Activated naive CD8-positive, alpha-beta T cell treated with anti-CD3 and anti-CD28 coated beads, Interleukin-2, amount 10 ng/mL, durations not matched to agents 7 days and 5 days (primary cell): ENCODE measurements around the gene GNA12. TPM values are rescaled to one million over a fixed set of nuclear protein-coding genes. Genes with fewer than 3 reads are reported as not detected.

Source experiments
- ATAC-seq: fragments of 150-1000 bp; cut with Tn5 transposase; one replicate; pipeline ENCODE4 v1.10.0; 2021; ENCODE audit warnings: low read depth, moderate library complexity
- POLR2A ChIA-PET: fragments of 350-600 bp; sonication (Branson Sonifier 250); formaldehyde crosslinking; loops from one replicate; lab custom pipeline; 2021; ENCODE audit warnings: antibody characterized with exemption; lab: Charles Lee
- DNase-seq: peaks from one replicate; pipeline ENCODE4 v3.0.0; 2021
- H3K27ac Mint-ChIP-seq: one replicate; pipeline ENCODE4 v1.8.0; 2022; ENCODE audit warnings: mild to moderate bottlenecking, mixed read lengths
- H3K27me3 Mint-ChIP-seq: one replicate; pipeline ENCODE4 v1.8.0; 2022; ENCODE audit warnings: mild to moderate bottlenecking, moderate library complexity, mixed read lengths
- H3K36me3 Mint-ChIP-seq: one replicate; pipeline ENCODE4 v1.8.0; 2021; ENCODE audit warnings: mild to moderate bottlenecking, mixed read lengths
- H3K4me1 Mint-ChIP-seq: one replicate; pipeline ENCODE4 v1.8.0; 2021; ENCODE audit warnings: mixed read lengths
- H3K4me3 Mint-ChIP-seq: one replicate; pipeline ENCODE4 v1.8.0; 2022; ENCODE audit warnings: mild to moderate bottlenecking, moderate library complexity, mixed read lengths
- H3K9me3 Mint-ChIP-seq: one replicate; pipeline ENCODE4 v1.8.0; 2021; ENCODE audit warnings: mixed read lengths
- total RNA-seq, 2 experiments: library from RNA; stranded (reverse); gene quantifications; one replicate each; pipeline ENCODE4 v1.2.3, GENCODE V29; 2021

Gene GNA12
- total RNA-seq, 2 experiments from 2014 or later: 14.5 to 17.4 TPM

- POLR2A ChIA-PET: no interaction called here
- no peaks in the 10 kb centered on the region for H3K9me3 Mint-ChIP-seq
- H3K4me1 Mint-ChIP-seq: peaks cover 32% of the 10 kb centered on the region
- ATAC-seq (no peak), DNase-seq (no peak)
- peaks cover 8% of the 10 kb centered on the region for H3K36me3 Mint-ChIP-seq
- H3K4me3 Mint-ChIP-seq: no peak overlapping the region
- H3K27ac Mint-ChIP-seq: no peak overlapping the region
- no peaks in the 10 kb centered on the region for H3K27me3 Mint-ChIP-seq
These were observed 3.6 kb downstream of the GNA12 start for GRCh38 chr7:2840458-2840857.

DNA sequence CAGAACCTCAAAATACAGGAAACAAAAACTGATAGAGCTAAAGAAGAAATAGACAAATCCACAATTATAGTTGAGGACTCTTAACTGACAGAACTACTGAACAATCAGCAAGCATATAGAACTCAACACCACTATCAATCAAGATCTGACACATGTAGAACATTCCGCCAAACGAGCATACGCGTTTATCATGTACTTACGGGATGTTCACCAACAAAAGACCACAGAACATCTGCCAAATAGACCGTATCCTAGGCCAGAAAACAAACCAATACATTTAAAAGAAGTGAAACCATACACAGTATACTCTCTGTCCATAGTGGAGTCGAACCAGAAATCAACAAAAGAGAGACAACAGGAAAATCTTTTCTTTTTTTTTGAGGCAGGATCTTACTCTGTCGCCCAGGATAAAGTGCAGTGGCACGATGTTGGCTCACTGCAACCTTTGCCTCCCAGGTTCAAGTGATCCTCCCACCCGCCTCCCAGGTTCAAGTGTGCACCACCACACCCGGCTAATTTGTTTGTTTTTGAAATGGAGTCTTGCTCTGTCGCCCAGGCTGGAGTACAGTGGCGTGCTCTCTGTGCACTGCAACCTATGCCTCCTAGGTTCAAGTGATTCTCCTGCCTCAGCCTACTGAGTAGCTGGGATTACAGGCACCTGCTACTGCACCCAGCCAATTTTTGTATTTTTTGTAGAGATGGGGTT, 5.1 kb downstream of the GNA12 start:
- Mint-ChIP-seq H3K36me3 (peaks cover 11% of the 10 kb centered on the region), H3K27ac (no peak overlapping the region), H3K27me3 (no peaks in the 10 kb centered on the region), H3K4me1 (peaks cover 27% of the 10 kb centered on the region), H3K9me3 (no peaks in the 10 kb centered on the region), H3K4me3 (no peak overlapping the region)
- ATAC-seq (no peak), DNase-seq (no peak)
- POLR2A ChIA-PET: no interaction called here

GRCh38 chr7:2838451-2838850, 5.7 kb downstream of the GNA12 start:
- Mint-ChIP-seq H3K9me3 (no peaks in the 10 kb centered on the region), H3K36me3 (peaks cover 11% of the 10 kb centered on the region), H3K4me1 (peaks cover 27% of the 10 kb centered on the region), H3K27ac (no peak overlapping the region), H3K4me3 (no peak overlapping the region), H3K27me3 (no peaks in the 10 kb centered on the region)
- POLR2A ChIA-PET: no interaction called here
- no peak for ATAC-seq
- DNase-seq: no peak

- Mint-ChIP-seq H3K27ac (peak overlapping the region; percentile 5), H3K4me1 (peaks cover 18% of the 10 kb centered on the region), H3K27me3 (no peaks in the 10 kb centered on the region), H3K9me3 (no peaks in the 10 kb centered on the region), H3K36me3 (peaks cover 11% of the 10 kb centered on the region), H3K4me3 (peak overlapping the region; percentile 27)
- ATAC-seq (no peak), DNase-seq (no peak)
- POLR2A ChIA-PET: no interaction called here
These were observed 6.6 kb downstream of the GNA12 start for GRCh38 chr7:2837496-2837895.

DNA sequence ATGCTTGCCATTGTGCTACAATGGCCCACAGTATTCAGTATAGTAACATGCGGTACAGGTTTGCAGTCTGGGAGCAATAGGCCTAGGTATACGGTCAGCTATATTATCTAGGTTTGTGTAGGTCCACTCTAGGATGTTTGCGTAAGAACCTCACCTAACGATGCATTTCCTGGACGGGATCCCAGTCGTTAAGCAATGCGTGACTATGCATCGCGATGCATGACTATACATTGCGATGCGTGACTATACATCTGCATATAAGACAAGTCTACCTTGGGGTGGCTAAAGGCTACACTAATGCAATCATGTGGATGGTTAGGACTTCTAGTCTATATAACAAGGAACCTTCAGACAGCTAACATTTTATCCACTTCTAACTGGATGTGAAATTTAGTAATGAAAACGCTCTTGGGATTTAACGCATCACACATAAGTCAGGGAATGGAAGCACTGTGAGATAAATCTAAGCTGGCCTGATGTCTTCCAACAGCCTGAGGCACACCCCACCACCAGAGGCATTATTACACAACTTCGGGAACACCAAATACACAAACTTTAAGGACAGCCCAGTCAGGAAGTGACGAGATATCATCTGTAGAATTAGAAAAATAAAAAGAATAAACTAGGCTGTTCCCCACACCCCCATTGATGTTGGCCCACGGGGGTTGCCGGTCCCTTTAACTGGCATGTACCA, 9.2 kb downstream of the GNA12 start:
- Mint-ChIP-seq H3K27ac (no peak overlapping the region), H3K36me3 (peaks cover 11% of the 10 kb centered on the region), H3K4me3 (no peak overlapping the region), H3K27me3 (no peaks in the 10 kb centered on the region), H3K4me1 (peaks cover 18% of the 10 kb centered on the region), H3K9me3 (no peaks in the 10 kb centered on the region)
- DNase-seq (no peak), ATAC-seq (no peak)
- POLR2A ChIA-PET: no interaction called here

DNA sequence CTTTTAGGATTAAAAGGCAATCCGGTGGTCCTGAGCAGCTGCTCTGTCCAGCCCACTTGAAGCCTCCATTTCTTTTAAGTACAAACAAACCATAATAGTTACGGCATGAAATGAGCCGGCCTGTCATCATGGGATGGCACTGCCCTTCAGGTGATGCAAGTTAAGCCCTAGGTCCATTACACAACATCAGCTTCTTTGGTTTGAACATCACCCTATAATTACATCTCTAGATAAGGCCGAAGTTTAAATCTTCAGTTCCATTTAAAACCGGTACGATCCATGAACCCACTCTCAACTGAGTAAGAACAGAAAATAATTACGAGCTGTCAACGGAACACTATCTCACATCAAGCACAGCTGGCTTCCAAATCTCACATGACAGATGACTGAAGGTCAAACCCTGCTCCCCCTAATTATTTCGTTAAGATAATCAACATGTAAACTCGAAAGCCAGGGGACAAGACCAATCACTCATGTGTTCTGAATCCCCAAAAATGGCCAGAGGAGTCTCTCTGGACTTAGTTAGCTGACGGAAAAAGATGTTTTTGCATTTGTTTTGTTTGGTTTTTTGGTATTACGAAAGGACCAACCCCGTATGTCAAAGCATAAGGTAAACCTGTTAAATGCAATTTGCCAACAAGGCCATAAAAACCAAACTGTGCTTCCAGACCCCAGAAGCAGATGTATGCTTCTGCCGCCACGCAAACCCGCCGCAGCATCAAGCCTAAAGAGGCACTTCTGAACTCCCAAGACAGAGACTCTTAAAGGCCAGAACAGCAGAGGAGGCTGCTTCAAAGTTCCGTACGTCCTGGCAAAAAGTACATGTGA, 10.8 kb downstream of the GNA12 start:
- H3K4me3 Mint-ChIP-seq: no peak overlapping the region
- peaks cover 7% of the 10 kb centered on the region for H3K36me3 Mint-ChIP-seq
- no peaks in the 10 kb centered on the region for H3K27me3 Mint-ChIP-seq
- ATAC-seq (no peak), DNase-seq (no peak)
- peaks cover 15% of the 10 kb centered on the region for H3K4me1 Mint-ChIP-seq
- POLR2A ChIA-PET: no interaction called here
- no peak overlapping the region for H3K27ac Mint-ChIP-seq
- H3K9me3 Mint-ChIP-seq: no peaks in the 10 kb centered on the region

DNA sequence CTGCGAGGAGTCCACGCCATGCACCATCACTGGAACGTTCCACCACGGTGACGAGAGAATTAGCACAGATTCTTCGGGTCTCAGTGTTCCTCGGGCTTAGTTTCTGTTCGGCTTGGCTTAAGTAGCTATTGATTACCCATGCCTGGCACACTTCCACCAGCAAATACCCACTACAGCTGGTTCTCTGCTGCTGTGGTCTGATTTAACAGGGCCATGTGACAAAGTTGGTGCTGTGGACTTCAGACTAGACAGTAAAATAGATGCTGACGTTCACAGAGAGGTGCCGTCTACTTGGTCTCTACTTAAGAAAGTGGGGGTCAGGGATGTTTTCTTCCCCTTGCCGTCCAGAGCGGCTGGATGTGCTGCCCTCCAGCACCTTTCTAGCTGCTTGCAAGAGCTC, 11.6 kb downstream of the GNA12 start:
- no peaks in the 10 kb centered on the region for H3K9me3 Mint-ChIP-seq
- H3K4me3 Mint-ChIP-seq: no peak overlapping the region
- H3K36me3 Mint-ChIP-seq: peaks cover 7% of the 10 kb centered on the region
- POLR2A ChIA-PET: no interaction called here
- H3K27ac Mint-ChIP-seq: no peak overlapping the region
- ATAC-seq (no peak), DNase-seq (no peak)
- H3K27me3 Mint-ChIP-seq: no peaks in the 10 kb centered on the region
- peaks cover 10% of the 10 kb centered on the region for H3K4me1 Mint-ChIP-seq

DNA sequence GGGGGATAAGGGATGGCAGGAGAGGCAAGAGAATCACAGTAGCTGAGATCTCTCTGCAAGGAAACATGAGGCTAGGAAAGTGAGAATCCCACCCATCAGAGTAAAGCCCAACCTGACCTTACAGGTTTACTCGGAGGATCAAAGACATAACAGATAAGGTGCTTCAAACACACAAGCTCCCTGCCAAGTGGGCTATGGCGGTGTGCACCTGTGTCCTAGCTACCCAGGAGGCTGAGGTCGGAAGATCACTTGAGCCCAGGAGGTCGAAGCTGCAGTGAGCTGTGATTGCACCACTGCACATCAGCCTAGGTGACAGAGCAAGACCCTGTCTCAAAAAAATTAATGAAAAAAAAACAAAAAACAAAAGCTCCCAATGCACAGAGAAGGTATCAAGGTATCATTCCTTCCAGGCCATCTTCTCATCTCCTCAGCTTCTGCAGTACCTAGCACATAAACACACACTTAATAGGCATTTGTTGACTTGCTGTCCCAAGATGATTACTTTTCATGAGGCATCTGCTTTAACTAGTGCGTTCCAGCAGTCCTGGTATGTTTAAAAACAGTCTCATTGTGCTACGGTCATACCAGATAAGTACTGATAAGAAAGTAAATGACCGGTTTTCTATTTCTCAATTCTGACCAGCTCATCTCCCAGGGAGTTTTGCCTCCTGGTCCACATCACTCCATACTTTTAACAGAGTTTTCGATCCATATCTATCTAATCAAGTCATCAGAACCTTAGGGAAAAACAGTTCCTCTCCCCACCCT, 13.3 kb downstream of the GNA12 start:
- POLR2A ChIA-PET: no interaction called here
- no peak for DNase-seq
- no peaks in the 10 kb centered on the region for H3K9me3 Mint-ChIP-seq
- H3K27me3 Mint-ChIP-seq: no peaks in the 10 kb centered on the region
- no peak for ATAC-seq
- peaks cover 3% of the 10 kb centered on the region for H3K36me3 Mint-ChIP-seq
- H3K4me1 Mint-ChIP-seq: no peaks in the 10 kb centered on the region
- H3K27ac Mint-ChIP-seq: no peak overlapping the region
- no peak overlapping the region for H3K4me3 Mint-ChIP-seq

GRCh38 chr7:2829040-2829439, 15.1 kb downstream of the GNA12 start:
- Mint-ChIP-seq H3K27me3 (no peaks in the 10 kb centered on the region), H3K36me3 (no peaks in the 10 kb centered on the region), H3K9me3 (no peaks in the 10 kb centered on the region), H3K4me3 (no peak overlapping the region), H3K4me1 (no peaks in the 10 kb centered on the region), H3K27ac (no peak overlapping the region)
- DNase-seq (no peak), ATAC-seq (no peak)
- POLR2A ChIA-PET: no interaction called here

GRCh38 chr7:2826771-2827170, 17.3 kb downstream of the GNA12 start:
- DNase-seq (no peak), ATAC-seq (no peak)
- Mint-ChIP-seq H3K27ac (no peak overlapping the region), H3K36me3 (no peaks in the 10 kb centered on the region), H3K9me3 (no peaks in the 10 kb centered on the region), H3K27me3 (no peaks in the 10 kb centered on the region), H3K4me3 (no peak overlapping the region), H3K4me1 (peaks cover 2% of the 10 kb centered on the region)
- POLR2A ChIA-PET: no interaction called here

DNA sequence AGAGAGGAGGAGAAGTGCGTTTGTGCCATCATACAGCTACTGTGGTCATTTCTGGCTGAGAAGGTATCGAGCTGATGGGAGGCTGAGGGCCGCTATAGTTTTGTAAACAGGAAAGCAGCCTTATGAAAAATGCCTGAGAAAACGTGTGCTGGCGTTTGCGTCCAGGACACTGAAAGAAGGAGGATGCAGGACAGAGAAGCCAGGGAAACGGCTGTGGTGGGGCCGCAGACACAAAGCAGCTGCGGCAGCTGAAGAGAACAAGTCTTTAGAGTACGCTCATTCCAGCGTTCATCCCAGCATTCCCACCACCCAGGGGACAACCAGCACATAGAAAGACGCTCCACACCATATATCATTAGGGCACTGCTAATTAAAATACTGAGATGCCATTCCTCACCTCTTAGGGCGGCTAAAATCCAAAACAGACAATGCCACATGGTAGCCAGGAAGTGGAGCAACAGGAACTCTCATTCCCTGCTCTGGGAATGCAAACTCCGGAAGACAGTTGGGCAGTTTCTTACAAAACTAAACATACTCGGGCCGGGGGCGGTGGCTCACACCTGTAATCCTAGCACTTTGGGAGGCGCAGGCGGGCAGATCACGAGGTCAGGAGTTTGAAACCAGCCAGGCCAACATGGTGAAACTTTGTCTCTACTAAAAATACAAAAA, 18.4 kb downstream of the GNA12 start:
- POLR2A ChIA-PET: no interaction called here
- Mint-ChIP-seq H3K27me3 (no peaks in the 10 kb centered on the region), H3K9me3 (no peaks in the 10 kb centered on the region), H3K27ac (no peak overlapping the region), H3K4me1 (peaks cover 2% of the 10 kb centered on the region), H3K36me3 (no peaks in the 10 kb centered on the region), H3K4me3 (no peak overlapping the region)
- ATAC-seq (no peak), DNase-seq (no peak)

DNA sequence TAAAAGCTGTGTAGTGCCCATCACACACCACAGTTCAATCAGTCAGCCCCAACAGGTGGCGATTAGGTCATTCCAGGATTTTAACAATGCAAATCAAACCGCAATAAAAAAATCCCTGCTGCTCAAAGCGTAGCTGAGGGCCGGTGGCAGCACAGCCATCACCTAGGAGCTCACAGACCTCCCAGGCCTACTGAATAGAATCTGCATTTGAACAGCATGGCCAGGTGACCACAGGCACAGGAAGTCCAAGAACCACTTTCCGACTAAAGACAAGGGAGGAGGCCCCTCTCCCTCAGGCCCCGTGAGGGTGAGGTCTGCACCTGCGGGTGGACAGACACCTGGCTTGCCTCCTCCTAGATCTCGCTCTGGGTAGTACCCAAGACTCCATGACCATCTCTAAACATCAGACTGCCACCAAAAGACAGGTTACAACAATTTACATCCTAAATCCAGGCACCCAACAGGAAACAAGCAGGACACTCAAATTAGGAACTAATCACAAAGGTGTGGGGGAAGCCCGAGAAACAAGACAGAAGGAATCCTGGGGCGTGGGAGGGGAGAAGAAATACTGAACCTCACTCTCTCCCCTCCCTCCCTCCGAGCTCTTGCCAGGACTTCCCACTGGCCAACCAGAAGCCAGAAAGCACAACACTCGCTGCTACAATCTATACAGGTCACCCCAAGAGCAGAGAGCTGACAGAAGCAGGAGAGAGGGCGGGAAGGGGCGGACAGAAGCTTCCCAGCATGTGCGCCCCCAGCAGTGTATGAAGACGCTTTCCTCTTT, 19.2 kb downstream of the GNA12 start:
- Mint-ChIP-seq H3K4me3 (no peak overlapping the region), H3K36me3 (no peaks in the 10 kb centered on the region), H3K4me1 (peaks cover 2% of the 10 kb centered on the region), H3K9me3 (no peaks in the 10 kb centered on the region), H3K27ac (no peak overlapping the region), H3K27me3 (no peaks in the 10 kb centered on the region)
- no peak for ATAC-seq
- POLR2A ChIA-PET: no interaction called here
- no peak for DNase-seq
